Erythroblast (primary cell): ENCODE data around the gene CTCFL.

Experiments
- GATA1 ChIP-seq: IDR thresholded peaks from 2 replicates; pipeline ENCODE4 v1.6.1; 2011; ENCODE audit warnings: low read depth, mild to moderate bottlenecking, control low read depth, low read length, moderate library complexity
- POLR2A ChIP-seq: IDR thresholded peaks from 2 replicates; pipeline ENCODE4 v1.6.1; 2011; ENCODE audit warnings: mild to moderate bottlenecking, low read length

DNA sequence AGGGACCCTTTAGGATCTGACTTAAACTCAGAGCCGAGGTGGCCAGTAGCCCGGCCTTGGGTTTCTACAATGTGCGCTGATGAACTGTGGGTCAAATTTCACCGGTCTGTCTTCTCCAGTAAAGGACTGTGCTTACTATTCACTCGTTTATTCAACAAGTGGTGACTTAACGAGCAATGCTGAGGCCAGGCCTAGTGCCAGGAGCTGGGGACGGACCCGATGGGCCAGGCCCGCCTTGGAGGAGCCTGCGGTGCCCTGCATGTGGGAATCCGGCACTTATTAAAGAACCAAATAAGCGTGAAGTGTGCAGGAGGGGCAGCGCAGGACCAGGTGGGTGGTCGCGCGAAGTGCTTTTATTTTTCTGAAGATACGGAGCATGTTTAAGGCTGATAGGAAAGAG lies 24.0 kb downstream of the CTCFL start:
- TF ChIP-seq POLR2A (no peak), GATA1 (no peak)
